Mesothelial cell of epicardium (in vitro differentiated cells): Measurements from ENCODE around the gene TRAK2. TPM values are rescaled to one million over a fixed set of nuclear protein-coding genes. Genes with fewer than 3 reads are reported as not detected.

ENCODE experiments used
- DNase-seq, 2 experiments: peaks; one replicate each; pipeline ENCODE4 v3.0.0; 2021; ENCODE audit warnings: low spot score in 2 of 2; ENCODE audit not compliant: unreplicated experiment in 2 of 2
- H3K27ac Mint-ChIP-seq: 2 replicates; pipeline ENCODE4 v1.8.0; 2021; ENCODE audit warnings: mixed read lengths
- H3K27me3 Mint-ChIP-seq: 2 replicates; pipeline ENCODE4 v1.8.0; 2021; ENCODE audit warnings: low read depth, mixed read lengths
- H3K36me3 Mint-ChIP-seq: 2 replicates; pipeline ENCODE4 v1.8.0; 2021; ENCODE audit warnings: mixed read lengths
- H3K4me1 Mint-ChIP-seq: 2 replicates; pipeline ENCODE4 v1.8.0; 2021; ENCODE audit warnings: mixed read lengths
- H3K4me3 Mint-ChIP-seq: 2 replicates; pipeline ENCODE4 v1.8.0; 2021; ENCODE audit warnings: mild to moderate bottlenecking, moderate library complexity, mixed read lengths
- H3K9me3 Mint-ChIP-seq: 2 replicates; pipeline ENCODE4 v1.8.0; 2021; ENCODE audit warnings: mixed read lengths
- CTCF ChIP-seq: fragments of 200-600 bp; sonication (generic); IDR thresholded peaks from one replicate; pipeline ENCODE4 v1.5.0; 2021; ENCODE audit warnings: antibody characterized with exemption; ENCODE audit not compliant: unreplicated experiment
- total RNA-seq: library from RNA; stranded (reverse); gene quantifications from 3 replicates; pipeline ENCODE4 v1.2.1, GENCODE V29; 2021

TRAK2 gene
- total RNA-seq, 1 donor from 2014 or later, result 21.5 TPM

- Mint-ChIP-seq H3K4me1 (peaks cover 8% of the 10 kb centered on the region), H3K36me3 (peaks cover 46% of the 10 kb centered on the region), H3K9me3 (peaks cover 9% of the 10 kb centered on the region), H3K4me3 (no peak overlapping the region), H3K27me3 (no peaks in the 10 kb centered on the region), H3K27ac (no peak overlapping the region)
- TF ChIP-seq CTCF, result no peak
- DNase-seq, result no peak
Measured at GRCh38 chr2:201467666-201468065, 16.4 kb upstream of the TRAK2 start.

- Mint-ChIP-seq H3K27me3 (no peaks in the 10 kb centered on the region), H3K36me3 (peaks cover 57% of the 10 kb centered on the region), H3K4me1 (peaks cover 6% of the 10 kb centered on the region), H3K9me3 (peaks cover 22% of the 10 kb centered on the region), H3K4me3 (no peak overlapping the region), H3K27ac (peak overlapping the region; percentile 73)
- DNase-seq, result no peak
- no peak for TF ChIP-seq CTCF
Measured at GRCh38 chr2:201466050-201466675, 14.9 kb upstream of the TRAK2 start.

GRCh38 chr2:201465524-201465971, 14.3 kb upstream of the TRAK2 start:
- DNase-seq, result no peak
- Mint-ChIP-seq H3K27ac (peak overlapping the region; percentile 73), H3K36me3 (peaks cover 56% of the 10 kb centered on the region), H3K27me3 (no peaks in the 10 kb centered on the region), H3K4me1 (peaks cover 6% of the 10 kb centered on the region), H3K4me3 (no peak overlapping the region), H3K9me3 (peaks cover 26% of the 10 kb centered on the region)
- TF ChIP-seq CTCF, result no peak

GRCh38 chr2:201464547-201464946, 13.3 kb upstream of the TRAK2 start:
- Mint-ChIP-seq H3K4me3 (no peak overlapping the region), H3K36me3 (peaks cover 59% of the 10 kb centered on the region), H3K4me1 (peaks cover 6% of the 10 kb centered on the region), H3K9me3 (peaks cover 29% of the 10 kb centered on the region), H3K27me3 (no peaks in the 10 kb centered on the region), H3K27ac (no peak overlapping the region)
- no peak for DNase-seq
- TF ChIP-seq CTCF, result no peak

- no peak overlapping the region for H3K4me3 Mint-ChIP-seq
Measured at GRCh38 chr2:201460532-201460931, 9.3 kb upstream of the TRAK2 start.

More at GRCh38 chr2:201460532-201460931, 9.3 kb upstream of the TRAK2 start:
- Mint-ChIP-seq H3K27me3 (no peaks in the 10 kb centered on the region), H3K9me3 (peaks cover 29% of the 10 kb centered on the region), H3K4me1 (no peaks in the 10 kb centered on the region), H3K36me3 (peaks cover 57% of the 10 kb centered on the region), H3K27ac (no peak overlapping the region)
- no peak for TF ChIP-seq CTCF
- no peak for DNase-seq
